Retina (tissue), 1 donor: ENCODE measurements around the gene LTA4H.
"Not testable (repeated sequence)": the region's sequence is repeated elsewhere in the genome, so short reads cannot be mapped to it uniquely, and the experiment has no call there.

Experiments
- DNase-seq: peaks from one replicate; pipeline ENCODE4 v3.0.0-alpha.2; 2016

LTA4H gene

DNA sequence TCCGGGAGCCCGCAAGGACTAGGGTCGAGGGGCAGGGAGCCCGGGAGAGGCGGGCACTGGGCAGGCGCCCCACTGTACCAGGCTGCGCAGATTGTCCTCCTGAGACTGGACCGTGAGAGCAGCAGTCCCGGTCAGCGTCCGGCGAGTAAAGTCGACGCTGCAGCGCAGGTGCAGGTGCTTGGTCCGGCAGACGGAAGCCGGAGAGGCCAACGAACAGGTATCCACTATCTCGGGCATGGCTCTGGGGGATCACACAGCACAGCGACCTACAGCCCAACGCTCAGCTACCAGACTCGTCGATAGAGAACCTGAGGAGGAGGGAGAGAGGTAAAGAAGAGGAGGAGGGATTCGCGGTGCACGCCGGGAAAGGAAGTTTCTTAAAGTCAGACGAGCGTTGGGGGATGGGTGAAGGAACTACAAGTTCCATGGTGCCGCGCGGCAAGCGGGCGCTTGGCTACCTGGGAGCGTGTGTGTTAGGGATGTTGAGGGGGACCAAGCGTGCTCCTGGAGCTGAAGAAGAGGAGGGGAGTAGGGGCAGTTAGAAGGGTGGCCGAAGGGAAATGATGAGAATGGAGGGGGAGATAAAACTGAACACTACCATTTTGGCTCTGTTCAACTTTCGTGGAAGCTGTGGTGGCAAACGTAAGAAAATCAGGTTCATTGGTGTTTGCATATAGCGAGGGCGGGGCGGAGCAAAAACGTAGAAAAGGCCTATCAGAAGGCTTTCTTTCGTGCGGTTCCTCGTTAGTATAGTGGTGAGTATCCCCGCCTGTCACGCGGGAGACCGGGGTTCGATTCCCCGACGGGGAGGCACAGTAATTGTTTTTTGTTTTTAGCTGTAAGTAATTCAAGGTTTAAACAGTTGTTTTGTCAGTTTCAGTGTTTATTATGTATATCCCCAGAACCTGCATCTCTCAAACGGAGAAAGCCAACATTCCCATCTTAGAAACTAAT is at the start of gene LTA4H:
Gene LTA4H, minus strand, starts transcription at position 305 of the 954 bp plus-strand sequence. Its CDS starts 68 bp downstream, at position 237.
- DNase-seq, result peak; percentile 100

DNA sequence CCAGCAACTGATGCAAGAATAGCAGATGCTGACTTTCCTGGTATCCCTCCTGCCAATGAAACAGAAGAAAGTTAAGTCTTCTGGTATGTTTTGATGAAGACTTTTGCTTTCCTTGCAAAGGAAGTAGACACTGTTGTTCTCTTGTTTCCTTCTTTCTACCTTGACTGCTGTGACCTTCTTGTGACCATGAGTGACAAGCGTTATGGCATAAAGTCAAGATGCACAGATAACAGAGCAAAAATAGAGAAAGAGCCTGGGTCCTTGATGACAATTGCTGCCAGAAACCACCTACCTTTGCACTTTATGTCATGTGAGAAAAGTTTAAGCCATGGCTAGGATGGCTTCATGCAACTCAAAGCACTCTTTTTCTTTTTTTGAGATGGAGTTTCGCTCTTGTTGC is 49.2 kb upstream of the LTA4H start:
- no peak for DNase-seq

DNA sequence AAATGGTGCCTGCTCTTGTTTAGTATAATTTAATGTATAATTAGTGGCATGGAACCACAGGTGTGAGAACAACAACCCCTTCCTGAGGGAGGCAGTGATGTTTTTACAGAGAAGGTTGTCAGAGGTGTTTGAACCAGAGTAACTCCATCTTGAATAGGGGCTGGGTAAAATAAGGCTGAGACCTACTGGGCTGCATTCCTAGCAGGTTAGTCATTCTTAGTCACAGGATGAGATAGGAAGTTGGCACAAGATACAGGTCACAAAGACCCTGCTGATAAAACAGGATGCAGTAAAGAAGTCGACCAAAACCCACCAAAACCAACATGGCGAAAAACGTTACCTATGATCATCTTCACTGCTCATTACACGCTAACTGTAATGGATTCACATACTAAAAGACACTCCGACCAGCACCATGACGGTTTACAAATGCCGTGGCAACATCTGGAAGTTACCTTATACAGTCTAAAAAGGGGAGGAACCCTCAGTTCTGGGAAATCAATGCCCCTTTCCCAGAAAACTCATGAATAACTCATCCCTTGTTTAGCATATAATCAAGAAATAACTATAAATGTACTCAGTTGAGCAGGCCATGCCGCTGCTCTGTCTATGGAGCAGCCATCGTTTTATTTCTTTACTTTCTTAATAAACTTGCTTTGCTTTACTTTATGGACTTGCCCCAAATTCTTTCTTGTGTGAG is 47.8 kb upstream of the LTA4H start:
- no peak for DNase-seq

DNA sequence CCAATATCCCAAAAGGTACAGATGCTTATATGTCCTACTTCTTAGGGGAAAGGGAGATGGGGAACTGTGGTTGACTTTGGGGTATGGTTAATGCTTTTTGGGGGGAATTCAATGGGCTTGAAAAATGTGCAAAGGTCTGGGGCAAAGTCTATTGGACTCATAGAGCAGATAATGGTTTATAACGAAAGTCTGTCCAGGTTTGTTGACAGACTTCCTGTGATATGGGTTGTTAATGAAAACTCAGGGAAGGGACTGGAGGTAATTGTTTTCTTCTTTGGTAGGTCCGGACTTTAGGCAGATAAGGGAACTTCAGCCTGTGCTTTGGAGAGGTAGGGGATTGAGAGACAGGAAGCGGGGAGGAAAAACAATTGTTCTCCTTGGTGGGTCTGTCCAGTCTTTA is 46.2 kb upstream of the LTA4H start:
- DNase-seq, result no peak

- no peak for DNase-seq
These were observed 43.1 kb upstream of the LTA4H start for GRCh38 chr12:96078231-96079135.

DNA sequence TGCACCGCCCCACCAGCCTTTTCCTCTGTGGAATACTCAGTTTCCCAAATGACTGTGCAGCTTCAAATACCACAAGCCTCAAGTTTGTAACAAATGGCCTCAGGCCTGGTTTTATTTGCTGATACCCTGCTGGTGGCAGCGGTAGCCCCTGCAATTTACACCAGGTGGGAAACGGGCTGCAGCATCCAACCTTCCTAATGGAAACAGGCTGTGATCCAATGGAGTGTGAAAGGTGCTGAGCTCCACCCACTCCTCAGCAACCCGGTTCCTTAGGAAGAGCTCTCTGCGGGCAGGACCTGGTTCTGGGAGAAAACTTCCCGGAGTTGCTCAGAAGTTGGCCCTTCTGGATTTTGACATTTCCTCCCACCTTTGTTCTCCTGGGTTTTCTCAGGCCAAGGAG is 41.7 kb upstream of the LTA4H start:
- no peak for DNase-seq

DNA sequence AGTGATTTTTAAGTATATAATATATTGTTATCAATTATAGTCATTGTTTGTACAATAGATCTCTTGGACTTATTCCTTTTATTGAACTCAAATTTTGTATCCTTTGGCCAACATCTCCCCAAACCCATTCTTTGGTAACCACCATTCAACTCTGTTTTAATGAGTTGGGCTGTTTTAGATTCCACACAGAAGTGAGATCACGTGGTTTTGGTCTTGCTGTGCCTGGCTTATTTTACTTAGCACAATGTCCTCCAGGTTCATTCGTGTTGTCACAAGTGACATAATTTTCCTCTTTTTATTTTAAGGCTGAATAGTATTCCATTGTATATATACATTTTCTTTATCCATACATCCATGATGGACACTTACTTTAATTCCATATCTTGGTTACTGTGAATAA is 40.2 kb upstream of the LTA4H start:
- DNase-seq, result no peak

DNA sequence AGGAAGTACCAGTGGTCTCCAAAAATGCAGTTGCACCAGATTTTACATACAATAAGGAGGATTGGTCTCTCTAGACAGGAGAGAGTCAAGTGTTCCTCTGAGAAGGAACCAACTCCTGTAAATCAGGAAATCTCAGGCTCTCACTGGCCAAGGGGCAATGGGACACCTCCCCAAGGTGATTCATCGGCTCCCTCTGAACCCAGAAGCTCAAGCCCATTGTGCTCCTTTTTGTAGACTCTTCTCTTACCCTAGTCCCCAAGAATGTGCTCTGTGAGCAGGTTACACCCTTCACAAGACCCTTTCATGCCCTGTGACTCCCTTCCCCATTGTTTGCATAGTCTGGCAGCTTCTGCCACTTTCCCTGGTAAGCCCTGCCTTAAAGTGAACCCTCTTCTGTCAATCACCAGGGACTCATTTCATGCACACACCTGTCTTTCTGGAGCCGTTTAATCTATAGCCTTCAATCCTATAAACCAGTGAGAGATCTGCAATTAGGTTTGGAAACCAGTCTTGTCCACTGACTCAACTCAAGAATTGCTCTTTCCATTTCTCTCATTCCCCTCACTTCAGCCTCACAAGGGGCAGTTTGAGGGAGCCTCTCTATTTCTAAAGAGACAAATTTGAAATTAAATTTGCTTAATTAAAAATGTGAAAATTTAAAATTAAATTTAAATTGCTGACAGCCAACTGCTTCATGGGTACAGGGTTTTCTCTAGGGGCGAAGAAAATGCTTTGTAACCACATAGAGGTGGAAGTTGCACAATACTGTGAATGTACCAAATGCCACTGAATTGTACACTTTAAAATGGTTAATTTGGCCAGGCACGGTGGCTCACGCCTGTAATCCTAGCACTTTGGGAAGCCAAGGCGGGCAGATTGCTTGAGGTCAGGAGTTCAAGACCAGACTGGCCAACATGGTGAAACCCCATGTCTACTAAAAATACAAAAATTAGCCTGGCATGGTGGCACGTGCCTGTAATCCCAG is 38.3 kb upstream of the LTA4H start:
- DNase-seq, result no peak

DNA sequence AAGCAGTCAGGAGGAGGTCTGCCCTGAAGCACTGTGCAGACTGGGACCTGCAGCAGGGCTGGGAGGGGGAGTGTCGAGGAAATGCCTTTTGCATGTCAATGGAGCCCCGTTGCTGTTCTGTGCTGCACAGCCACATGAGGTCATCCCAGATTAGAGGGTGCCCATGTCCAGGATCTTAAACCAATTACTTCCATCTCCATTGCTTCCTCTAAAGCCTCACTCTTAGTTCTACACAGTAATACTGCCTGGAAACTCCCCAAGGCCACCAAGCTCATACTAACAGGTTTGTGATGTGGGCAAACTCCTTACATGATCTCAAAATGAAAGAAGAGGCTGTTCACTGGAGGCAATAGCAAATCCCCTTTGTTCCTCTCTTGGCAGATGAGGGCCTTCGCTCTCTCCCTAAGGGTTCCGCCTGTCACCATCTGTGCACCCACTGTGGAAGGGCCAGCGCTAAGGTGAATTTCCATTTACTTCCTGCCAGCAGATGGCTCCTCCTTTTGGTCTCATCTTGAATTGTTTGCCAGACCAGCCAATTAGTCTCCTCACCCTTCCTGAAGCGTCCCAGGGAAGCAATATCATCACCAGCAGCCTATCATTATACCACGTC is 35.4 kb upstream of the LTA4H start:
- peak; percentile 66 for DNase-seq

DNA sequence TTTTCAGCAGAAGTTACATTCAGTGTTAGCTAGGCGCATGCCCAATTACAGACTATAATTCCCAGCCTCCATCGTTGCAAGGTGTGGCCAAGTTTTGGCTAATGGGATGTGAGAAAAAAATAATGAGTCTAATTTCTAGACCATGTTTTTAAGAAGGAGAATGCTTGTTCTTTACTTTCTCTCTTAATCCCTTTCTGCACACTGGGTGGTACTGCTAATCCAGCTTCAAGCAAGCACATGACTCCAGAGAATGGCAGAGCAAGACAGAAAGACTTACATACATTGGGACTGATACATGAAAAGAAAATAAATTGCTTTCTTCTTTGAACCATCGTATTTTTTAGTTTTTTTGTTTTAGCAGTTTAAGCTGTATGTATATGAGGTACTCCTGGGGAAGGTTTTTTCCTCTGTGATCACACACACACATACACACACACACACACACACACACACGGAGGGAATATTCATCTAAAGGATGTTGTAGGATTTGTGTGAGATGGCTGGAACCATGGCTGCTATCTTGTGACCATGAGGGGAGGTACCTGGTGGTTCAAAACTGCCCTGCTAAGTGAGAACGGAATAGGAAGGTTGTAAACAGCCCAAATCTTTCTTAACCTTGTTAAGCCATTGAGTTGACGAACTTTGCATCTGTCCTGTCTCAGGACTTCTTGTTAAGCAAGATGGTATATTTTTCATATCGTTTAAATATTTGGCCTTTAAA is 34.3 kb upstream of the LTA4H start:
- no peak for DNase-seq

DNA sequence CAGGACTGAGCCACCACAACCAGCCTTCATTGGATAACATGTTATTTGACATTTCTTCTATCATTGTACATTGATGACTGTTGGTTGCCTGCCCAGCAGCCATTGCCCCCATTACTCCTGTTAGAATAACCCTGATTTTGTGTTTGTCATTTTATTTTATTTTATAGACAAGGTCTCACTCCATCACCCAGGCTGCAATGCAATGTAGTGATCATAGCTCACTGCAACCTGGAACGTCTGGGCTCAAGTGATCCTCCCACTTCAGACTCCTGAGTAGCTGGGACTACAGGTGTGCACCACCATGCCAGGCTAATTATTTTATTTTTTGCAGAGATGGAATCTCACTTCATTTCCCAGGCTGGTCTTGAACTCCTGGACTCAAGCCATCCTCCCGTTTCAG is 33.2 kb upstream of the LTA4H start:
- no peak for DNase-seq

GRCh38 chr12:96068111-96068510 is 32.7 kb upstream of the LTA4H start:
- no peak for DNase-seq

DNA sequence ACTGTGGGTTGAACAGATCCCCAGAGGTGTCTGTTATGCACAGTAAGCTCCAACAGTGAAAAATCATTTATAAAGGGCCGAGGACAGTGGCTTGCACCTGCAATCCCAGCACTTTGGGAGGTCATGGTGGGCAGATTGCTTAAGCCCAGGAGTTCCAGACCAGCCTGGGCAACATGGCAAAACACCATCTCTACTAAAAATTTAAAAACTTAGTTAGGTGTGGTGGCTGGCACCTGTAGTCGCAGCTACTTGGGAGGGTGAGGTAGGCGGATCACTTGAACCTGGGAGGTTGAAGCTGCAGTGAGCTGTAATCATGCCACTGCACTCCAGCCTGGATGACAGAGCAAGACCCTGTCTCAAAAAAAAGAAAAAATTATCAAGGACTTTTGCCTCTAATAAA is 30.4 kb upstream of the LTA4H start:
- not testable (repeated sequence) for DNase-seq

- DNase-seq, result no peak
These were observed 29.6 kb upstream of the LTA4H start for GRCh38 chr12:96064966-96065365.

DNA sequence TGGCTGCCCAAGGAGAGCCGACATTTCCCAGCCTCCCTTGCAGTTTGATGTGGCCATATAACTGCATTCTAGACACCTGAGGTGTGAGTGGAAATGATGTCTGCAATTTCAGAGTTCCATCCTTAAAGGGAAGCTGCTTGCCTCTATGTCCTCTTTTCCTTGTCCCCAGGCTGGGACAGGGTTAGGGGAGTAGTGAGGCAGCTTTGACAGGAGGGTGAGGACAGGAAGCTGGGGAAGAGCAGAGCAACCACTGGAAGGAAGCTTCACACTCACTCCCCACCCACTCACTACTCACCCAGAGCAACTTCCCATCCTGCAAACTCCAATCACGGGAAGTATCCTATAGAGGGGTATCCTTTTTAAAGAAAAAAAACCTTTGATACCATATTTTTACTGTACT is 28.9 kb upstream of the LTA4H start:
- no peak for DNase-seq

GRCh38 chr12:96063046-96063445 is 27.7 kb upstream of the LTA4H start:
- DNase-seq, result no peak

- peak; percentile 66 for DNase-seq
These were observed 26.6 kb upstream of the LTA4H start for GRCh38 chr12:96061864-96062453.

- no peak for DNase-seq
These were observed 25.9 kb upstream of the LTA4H start for GRCh38 chr12:96061323-96061722.

DNA sequence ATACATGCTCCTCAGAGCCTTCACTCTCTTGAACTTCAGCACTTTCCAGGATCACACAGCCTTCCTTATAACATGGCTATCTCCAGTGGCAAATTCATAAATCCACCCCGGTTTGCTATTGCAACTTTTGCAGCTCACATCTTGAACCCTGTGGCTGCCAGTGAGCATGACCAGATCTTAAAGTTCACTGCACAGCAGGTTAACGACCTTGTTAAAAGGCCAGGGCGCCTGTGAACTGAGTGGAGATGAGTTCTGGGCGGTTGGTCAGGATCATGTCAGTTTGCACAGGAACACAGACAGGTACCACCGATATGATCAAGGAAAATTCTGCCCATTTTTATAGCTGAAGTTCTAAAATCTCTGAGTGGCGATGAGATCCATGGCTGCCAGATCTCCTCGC is 24.7 kb upstream of the LTA4H start:
- no peak for DNase-seq

DNA sequence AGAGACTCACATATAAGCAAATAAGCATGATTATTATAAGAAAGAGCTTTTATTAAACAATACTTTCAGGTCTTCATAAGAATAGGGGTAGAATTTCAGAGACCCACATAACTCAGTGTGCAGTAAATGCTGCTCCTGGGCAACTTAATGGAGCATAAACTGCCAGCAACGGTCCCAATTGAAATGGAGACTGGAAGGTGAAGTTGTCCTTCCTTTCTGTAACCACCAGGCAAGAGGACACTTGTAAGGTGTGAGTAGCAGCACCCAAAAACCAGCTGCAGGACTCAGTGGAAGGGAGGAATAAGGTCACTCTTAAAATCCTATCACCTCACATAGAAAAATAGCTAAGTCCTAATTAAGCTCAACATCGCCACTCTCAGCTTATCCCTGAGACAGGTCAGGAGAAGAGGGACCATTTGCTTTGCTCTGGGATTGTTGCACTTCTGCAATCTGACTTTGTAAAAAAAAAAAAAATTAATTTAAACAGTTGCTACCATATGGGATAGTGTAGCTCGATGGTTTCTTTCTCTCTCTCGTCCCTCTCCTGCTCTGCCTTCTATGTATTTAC is 22.7 kb upstream of the LTA4H start:
- DNase-seq, result no peak
